K562 (cell line): Measurements from ENCODE around the gene CTSW. TPM values are rescaled to one million over a fixed set of nuclear protein-coding genes. Genes with fewer than 3 reads are reported as not detected.

Source experiments
- ATAC-seq: fragments of 200-7000 bp; cut with Tn5 transposase; 3 replicates; pipeline ENCODE4 v1.9.1; 2020; ENCODE audit warnings: moderate library complexity
- BruUV-seq: library from RNA; stranded (reverse); fragments of 400-500 nt; replicated peaks from 2 replicates; lab custom pipeline; 2021; lab: Mats Ljungman, UMichigan
- CTCF ChIA-PET: fragments of 300-600 bp; formaldehyde crosslinking; extraction: SDS; loops from one replicate; lab custom pipeline; 2021; ENCODE audit warnings: low intra/inter-chr PET ratio; lab: Yijun Ruan, JAX
- POLR2A ChIA-PET: fragments of 300-600, 350-650 bp; sonication (Branson Sonifier 250); formaldehyde crosslinking; extraction: SDS; loops from one replicate; lab custom pipeline; 2021; ENCODE audit warnings: antibody characterized with exemption, inconsistent platforms; lab: Yijun Ruan, JAX
- DNase-seq, 4 experiments: peaks; one replicate each; pipeline versions ENCODE4 v3.0.0 to v3.0.0-alpha.2; 2011 to 2018; ENCODE audit warnings: low spot score in 3 of 4, mixed read lengths in 3 of 4; ENCODE audit errors: extremely low read depth in 1 of 4
- FAIRE-seq: peaks from 2 replicates; lab custom pipeline; 2011; peaks lifted over from hg19 to GRCh38; lab: Jason Lieb, UNC
- H2AFZ ChIP-seq: 2 replicates; pipeline ENCODE4 v1.6.0; 2011; ENCODE audit warnings: low read depth, low read length, control low read depth, inconsistent platforms
- H3K27ac ChIP-seq: fragments of 200-600 bp; 3 replicates; pipeline ENCODE4 v1.8.0; 2011; ENCODE audit warnings: low read depth, mild to moderate bottlenecking, control low read depth, inconsistent platforms, low read length, moderate library complexity, mixed read lengths; ENCODE audit errors: extremely low read depth
- H3K27me3 ChIP-seq, 2 experiments: fragments of 300-600 bp in 1 of 2; 2 replicates in 1 of 2; 3 replicates in 1 of 2; pipeline versions ENCODE4 v1.6.0 to v1.8.0; 2011; ENCODE audit warnings: inconsistent platforms in 2 of 2, low read length in 2 of 2, mild to moderate bottlenecking in 1 of 2, mixed read lengths in 1 of 2, moderate library complexity in 1 of 2; ENCODE audit not compliant: control insufficient read depth in 2 of 2, insufficient read depth in 2 of 2
- H3K36me3 ChIP-seq: fragments of 300-600 bp; 3 replicates; pipeline ENCODE4 v1.8.0; 2011; ENCODE audit warnings: mild to moderate bottlenecking, low read length, inconsistent platforms; ENCODE audit not compliant: control insufficient read depth, insufficient read depth
- H3K4me1 ChIP-seq, 2 experiments: fragments of 200-600 bp in 1 of 2; replicated peaks in 1 of 2; 2 replicates in 1 of 2; 3 replicates in 1 of 2; pipeline versions ENCODE4 v1.5.1 to v1.8.0; 2011; ENCODE audit warnings: inconsistent platforms in 2 of 2, low read length in 2 of 2, mild to moderate bottlenecking in 1 of 2, mixed read lengths in 1 of 2, moderate library complexity in 1 of 2; ENCODE audit not compliant: control insufficient read depth in 2 of 2, insufficient read depth in 2 of 2
- H3K4me2 ChIP-seq: 2 replicates; pipeline ENCODE4 v1.6.1; 2011; ENCODE audit warnings: low read length, control low read depth, inconsistent platforms, mixed read lengths; ENCODE audit not compliant: insufficient read depth
- H3K4me3 ChIP-seq: fragments of 200-600 bp; sonication (generic), shearing (Covaris generic); 2 replicates; pipeline ENCODE4 v1.5.1; 2016; ENCODE audit warnings: control low read depth, inconsistent platforms
- H3K79me2 ChIP-seq: fragments of 200-600 bp; 3 replicates; pipeline ENCODE4 v1.8.0; 2011; ENCODE audit warnings: low read length, inconsistent platforms; ENCODE audit not compliant: control insufficient read depth, insufficient read depth
- H3K9ac ChIP-seq, 2 experiments: 2 replicates each; pipeline versions ENCODE4 v1.6.0 to v1.6.1; 2011; ENCODE audit warnings: low read depth in 2 of 2, low read length in 2 of 2, control low read depth in 1 of 2, inconsistent platforms in 1 of 2, mild to moderate bottlenecking in 1 of 2, mixed read lengths in 1 of 2; ENCODE audit not compliant: insufficient read depth in 1 of 2
- H3K9me1 ChIP-seq: one replicate; pipeline ENCODE4 v1.6.0; 2011; ENCODE audit warnings: inconsistent platforms, mild to moderate bottlenecking, low read length, moderate library complexity; ENCODE audit not compliant: control insufficient read depth, insufficient read depth
- H3K9me3 ChIP-seq: replicated peaks from 2 replicates; pipeline ENCODE4 v1.5.1; 2011; ENCODE audit warnings: low read depth, low read length, inconsistent platforms; ENCODE audit not compliant: control insufficient read depth, insufficient read depth
- H4K20me1 ChIP-seq: replicated peaks from 2 replicates; pipeline ENCODE4 v1.6.1; 2011; ENCODE audit warnings: low read length, inconsistent platforms, mixed read lengths; ENCODE audit not compliant: control insufficient read depth, insufficient read depth
- CBX3 ChIP-seq, 2 experiments: IDR thresholded peaks; 1 replicate in 1 of 2; 2 replicates in 1 of 2; pipeline ENCODE4 v1.6.1; 2012; ENCODE audit warnings: inconsistent platforms in 2 of 2, low read length in 2 of 2, borderline replicate concordance in 1 of 2, control low read depth in 1 of 2
- CC2D1A ChIP-seq: fragments of 450-650 bp; IDR thresholded peaks from 2 replicates; pipeline ENCODE4 v1.6.1; 2017; ENCODE audit warnings: mild to moderate bottlenecking
- CREM ChIP-seq: IDR thresholded peaks from 2 replicates; pipeline ENCODE4 v1.6.1; 2014; ENCODE audit warnings: antibody characterized with exemption, low read depth
- HMG20A ChIP-seq: fragments of 450-650 bp; formaldehyde crosslinking; conservative IDR thresholded peaks from 2 replicates; pipeline ENCODE4 v1.4.0; 2020; ENCODE audit warnings: mild to moderate bottlenecking, mixed read lengths
- MEIS2 ChIP-seq: fragments of 450-650 bp; IDR thresholded peaks from 2 replicates; pipeline ENCODE4 v1.6.1; 2014; ENCODE audit warnings: mild to moderate bottlenecking; ENCODE audit not compliant: partially characterized antibody
- RAD21 ChIP-seq, 2 experiments: fragments of 250-450 bp in 1 of 2; fragments of 450-650 bp in 1 of 2; sonication (Bioruptor Pico) in 1 of 2; formaldehyde crosslinking in 1 of 2; IDR thresholded peaks in 1 of 2; conservative IDR thresholded peaks in 1 of 2; 2 replicates each; pipeline versions ENCODE4 v1.4.0 to v1.8.0; 2020 to 2022; ENCODE audit warnings: mild to moderate bottlenecking in 2 of 2, moderate library complexity in 1 of 2
- RFX5 ChIP-seq: IDR thresholded peaks from 2 replicates; pipeline ENCODE4 v1.6.1; 2011; ENCODE audit warnings: low read depth, mild to moderate bottlenecking, improper control_type of control experiment, low read length
- SMARCA5 ChIP-seq: fragments of 450-650 bp; IDR thresholded peaks from 2 replicates; pipeline ENCODE4 v1.6.1; 2016
- TFAP4 ChIP-seq: sonication (generic); formaldehyde crosslinking; IDR thresholded peaks from 2 replicates; pipeline ENCODE4 v1.8.0; 2022; ENCODE audit warnings: missing genetic modification reagents, mild to moderate bottlenecking, moderate library complexity, borderline replicate concordance
- USF1 ChIP-seq: sonication (generic); formaldehyde crosslinking; IDR thresholded peaks from 2 replicates; pipeline ENCODE4 v1.9.0; 2022; ENCODE audit warnings: mild to moderate bottlenecking, missing genetic modification reagents
- ZNF311 ChIP-seq: fragments of 250-450 bp; sonication (Bioruptor Pico); IDR thresholded peaks from 2 replicates; pipeline ENCODE4 v1.4.0; 2020; ENCODE audit warnings: mild to moderate bottlenecking, moderate library complexity
- WGBS: fragments of 100-300 bp; shearing (Covaris generic); methylation state at CpG from one replicate; pipeline ENCODE4 v1.1.6; 2016; ENCODE audit warnings: low coverage, mixed read lengths; ENCODE audit not compliant: insufficient coverage; ENCODE audit errors: missing lambda C conversion rate; 5-methylcytosine and 5-hydroxymethylcytosine counted together
- in situ Hi-C: fragments of 300-500 bp; cut with MboI; formaldehyde crosslinking; loops from 4 replicates; pipeline ENCODE4 v1.15.0; 2018; ENCODE audit warnings: inconsistent platforms, mixed read lengths
- intact Hi-C: fragments of 100-400 bp; cut with micrococcal nuclease; formaldehyde crosslinking; loops from 2 replicates; pipeline ENCODE4 v1.14.2; 2022
- polyA plus RNA-seq, 8 experiments: library from polyadenylated mRNA; depleted of rRNA in 4 of 8; stranded (reverse) in 5 of 8; unstranded in 3 of 8; fragments of >200 nt; fragmentation: Nextera tagmentation in 2 of 8; fragmentation: Illumina TruSeq in 1 of 8; extraction: Ambion mirVana in 2 of 8; extraction: Trizol in 1 of 8; gene quantifications; 2 replicates each; pipeline versions ENCODE4 v1.2.1 to v1.2.3, GENCODE V29; 2011 to 2014; ENCODE audit warnings: inconsistent platforms in 1 of 8, missing spikeins in 1 of 8
- total RNA-seq, 7 experiments: library from RNA; depleted of rRNA in 6 of 7; stranded (reverse); fragments of >200 nt in 6 of 7; fragmentation: Illumina TruSeq in 2 of 7; extraction: Trizol in 2 of 7; gene quantifications; 2 replicates each; pipeline versions ENCODE4 v1.2.1 to v1.2.3, GENCODE V29; 2011 to 2021; ENCODE audit warnings: low replicate concordance in 1 of 7

Gene CTSW
- total and polyA plus RNA-seq, 9 of the 15 experiments (the other 6 are each of a cell fraction or from before 2014, with no cell fraction given) = 0.04 TPM; not detected in 8

GRCh38 chr11:65844231-65844872, 35.3 kb upstream of the CTSW start:
- Histone ChIP-seq H3K4me2 (no peak overlapping the region), H3K9ac (no peak overlapping the region), H3K4me3 (no peak overlapping the region), H3K4me1 (peaks cover 0 to 5% of the 10 kb centered on the region in 2 experiments; a peak in 3 of 5 replicates), H3K9me3 (no peaks in the 10 kb centered on the region), H3K79me2 (no peaks in the 10 kb centered on the region), H3K27me3 (no peaks in the 10 kb centered on the region), H3K27ac (no peak overlapping the region), H3K36me3 (no peaks in the 10 kb centered on the region), H4K20me1 (no peaks in the 10 kb centered on the region), H3K9me1 (no peaks in the 10 kb centered on the region), H2AFZ (no peak overlapping the region)
- WGBS = 54% methylated on average over 10 of the region's 10 CpGs
- TF ChIP-seq CREM = 0 out of 2 replicates have a peak, but pooled peaks have one; percentile 11
- TF ChIP-seq USF1 (CRISPR knock-in tag) = no peak
- in situ Hi-C loops = no loop called here
- BruUV-seq = no TSS peak
- ChIA-PET POLR2A (interaction anchor here (0.7 to 1.7 kb wide), 3 partner anchors 7 to 14 kb away, joined by 3 to 12 read pairs (median 4); partner anchors contain the start of gene CFL1), CTCF (no interaction called here)
- no peak for DNase-seq
- no peak for ATAC-seq
- intact Hi-C loops = no loop called here
- no peak for FAIRE-seq

GRCh38 chr11:65847746-65848145, 31.9 kb upstream of the CTSW start:
- Histone ChIP-seq H3K9ac (peak overlapping the region in 1 of 2 experiments; percentile 43; a peak in 1 of 4 replicates), H3K4me2 (no peak overlapping the region), H4K20me1 (no peaks in the 10 kb centered on the region), H3K27ac (no peak overlapping the region), H3K4me1 (peaks cover 0 to 20% of the 10 kb centered on the region in 2 experiments; a peak in 3 of 5 replicates), H3K9me3 (peaks cover 7% of the 10 kb centered on the region; the same call in 1 of the 2 replicates), H3K79me2 (no peaks in the 10 kb centered on the region), H3K4me3 (no peak overlapping the region), H3K27me3 (no peaks in the 10 kb centered on the region), H2AFZ (no peak overlapping the region), H3K9me1 (no peaks in the 10 kb centered on the region), H3K36me3 (peaks cover 15% of the 10 kb centered on the region; the same call in 2 of the 3 replicates)
- BruUV-seq = no TSS peak
- CTCF ChIA-PET = interaction anchor here (0.7 kb wide), 1 partner anchor 18 kb away, joined by 3 read pairs; no protein-coding TSS in a partner anchor
- ATAC-seq (no peak), FAIRE-seq (no peak), DNase-seq (peak in 1 of 4 experiments; percentile 15)
- WGBS = 6% methylated on average over 3 of the region's 3 CpGs
- POLR2A ChIA-PET = interaction anchor here (0.7 to 5.9 kb wide), 5 partner anchors 8 to 142 kb away, joined by 3 to 67 read pairs (median 23); partner anchors contain the start of genes CCDC85B, CFL1, FIBP and MUS81
- in situ Hi-C loops = no loop called here
- intact Hi-C loops = no loop called here
- TF ChIP-seq ZNF311 (CRISPR knock-in tag) (no peak), HMG20A (no peak), RAD21 (CRISPR knock-in tag; conservative IDR thresholded peaks at IDR 0.05 in 1 of 2, IDR thresholded peaks at IDR 0.05 in 1 of 2) (no peak), CBX3 (IDR thresholded peaks at IDR 0.05; ENCODE audit: borderline replicate concordance in 1 of 2, low read length in 2 of 2) (no peak), TFAP4 (no peak), CC2D1A (no peak), MEIS2 (no peak), RFX5 (no peak), SMARCA5 (no peak)
